Loucy (cell line): Measurements from ENCODE around the gene GRID2IP.

Experiments used
- H2AFZ ChIP-seq: fragments of 200-600 bp; sonication (generic); 2 replicates; pipeline ENCODE4 v1.6.0; 2016; ENCODE audit warnings: antibody characterized with exemption, mild to moderate bottlenecking, low read length, moderate library complexity
- H3F3A ChIP-seq: fragments of 200-600 bp; 2 replicates; pipeline ENCODE4 v1.6.0; 2016; ENCODE audit warnings: antibody characterized with exemption, low read depth, mild to moderate bottlenecking
- H3K27me3 ChIP-seq: fragments of 200-600 bp; sonication (generic); 2 replicates; pipeline ENCODE4 v1.6.1; 2014; ENCODE audit warnings: low read length, mild to moderate bottlenecking; ENCODE audit not compliant: insufficient read depth, poor library complexity, severe bottlenecking
- H3K36me3 ChIP-seq: fragments of 200-600 bp; sonication (generic); 2 replicates; pipeline ENCODE4 v1.6.1; 2016; ENCODE audit warnings: low read length; ENCODE audit not compliant: insufficient read depth
- H3K4me1 ChIP-seq: fragments of 200-600 bp; sonication (generic); 2 replicates; pipeline ENCODE4 v1.5.1; 2014; ENCODE audit warnings: low read length, mild to moderate bottlenecking; ENCODE audit not compliant: insufficient read depth, poor library complexity, severe bottlenecking
- H3K4me2 ChIP-seq: fragments of 200-600 bp; sonication (generic); 2 replicates; pipeline ENCODE4 v1.6.0; 2014; ENCODE audit warnings: antibody characterized with exemption, low read length, low read depth, mild to moderate bottlenecking; ENCODE audit not compliant: poor library complexity, severe bottlenecking
- H3K4me3 ChIP-seq: fragments of 200-600 bp; sonication (generic); 2 replicates; pipeline ENCODE4 v1.5.1; 2014; ENCODE audit warnings: low read length, mild to moderate bottlenecking, mixed read lengths; ENCODE audit not compliant: poor library complexity, severe bottlenecking
- H3K79me2 ChIP-seq: fragments of 200-600 bp; sonication (generic); 2 replicates; pipeline ENCODE4 v1.6.1; 2014; ENCODE audit warnings: low read length; ENCODE audit not compliant: insufficient read depth
- H3K9ac ChIP-seq: fragments of 200-600 bp; sonication (generic); 2 replicates; pipeline ENCODE4 v1.6.0; 2014; ENCODE audit warnings: mild to moderate bottlenecking, low read depth, low read length, moderate library complexity; ENCODE audit not compliant: poor library complexity, severe bottlenecking
- H3K9me2 ChIP-seq: fragments of 200-600 bp; sonication (generic); replicated peaks from 2 replicates; pipeline ENCODE4 v1.6.1; 2016; ENCODE audit warnings: low read depth, low read length, mixed read lengths
- H3K9me3 ChIP-seq: fragments of 200-600 bp; sonication (generic); 2 replicates; pipeline ENCODE4 v1.6.1; 2014; ENCODE audit warnings: mild to moderate bottlenecking, antibody characterized with exemption, low read length, low read depth; ENCODE audit not compliant: insufficient read depth
- H4K20me1 ChIP-seq: fragments of 200-600 bp; sonication (generic); 2 replicates; pipeline ENCODE4 v1.6.0; 2014; ENCODE audit warnings: antibody characterized with exemption, low read length, mild to moderate bottlenecking; ENCODE audit not compliant: insufficient read depth, poor library complexity, severe bottlenecking
- EZH2phosphoT487 ChIP-seq: fragments of 200-600 bp; IDR thresholded peaks from 2 replicates; pipeline ENCODE4 v1.6.1; 2018; ENCODE audit warnings: antibody characterized with exemption, mild to moderate bottlenecking, moderate library complexity, borderline replicate concordance
- TF ChIP-seq, protein P1 (sequence below): fragments of 200-600 bp; sonication (generic); conservative IDR thresholded peaks from 2 replicates; pipeline ENCODE4 v1.5.1; 2014; ENCODE audit warnings: mild to moderate bottlenecking, antibody characterized with exemption, low read length

The GRID2IP gene

GRCh38 chr7:6482743-6483119 is 68.5 kb downstream of the GRID2IP start:
- Histone ChIP-seq H3K4me3 (peak overlapping the region; percentile 100), H3K9ac (peak overlapping the region; percentile 89), H3K36me3 (no peaks in the 10 kb centered on the region), H2AFZ (no peak overlapping the region), H3K27me3 (no peaks in the 10 kb centered on the region), H3K4me2 (peak overlapping the region; percentile 74), H3F3A (no peaks in the 10 kb centered on the region), H3K9me3 (no peaks in the 10 kb centered on the region), H4K20me1 (peaks cover 58% of the 10 kb centered on the region), H3K79me2 (peaks cover 61% of the 10 kb centered on the region), H3K4me1 (peaks cover 32% of the 10 kb centered on the region), H3K9me2 (no peaks in the 10 kb centered on the region)
- TF ChIP-seq EZH2phosphoT487: no peak
- TF ChIP-seq, protein P1, sequence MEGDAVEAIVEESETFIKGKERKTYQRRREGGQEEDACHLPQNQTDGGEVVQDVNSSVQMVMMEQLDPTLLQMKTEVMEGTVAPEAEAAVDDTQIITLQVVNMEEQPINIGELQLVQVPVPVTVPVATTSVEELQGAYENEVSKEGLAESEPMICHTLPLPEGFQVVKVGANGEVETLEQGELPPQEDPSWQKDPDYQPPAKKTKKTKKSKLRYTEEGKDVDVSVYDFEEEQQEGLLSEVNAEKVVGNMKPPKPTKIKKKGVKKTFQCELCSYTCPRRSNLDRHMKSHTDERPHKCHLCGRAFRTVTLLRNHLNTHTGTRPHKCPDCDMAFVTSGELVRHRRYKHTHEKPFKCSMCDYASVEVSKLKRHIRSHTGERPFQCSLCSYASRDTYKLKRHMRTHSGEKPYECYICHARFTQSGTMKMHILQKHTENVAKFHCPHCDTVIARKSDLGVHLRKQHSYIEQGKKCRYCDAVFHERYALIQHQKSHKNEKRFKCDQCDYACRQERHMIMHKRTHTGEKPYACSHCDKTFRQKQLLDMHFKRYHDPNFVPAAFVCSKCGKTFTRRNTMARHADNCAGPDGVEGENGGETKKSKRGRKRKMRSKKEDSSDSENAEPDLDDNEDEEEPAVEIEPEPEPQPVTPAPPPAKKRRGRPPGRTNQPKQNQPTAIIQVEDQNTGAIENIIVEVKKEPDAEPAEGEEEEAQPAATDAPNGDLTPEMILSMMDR: no peak

DNA sequence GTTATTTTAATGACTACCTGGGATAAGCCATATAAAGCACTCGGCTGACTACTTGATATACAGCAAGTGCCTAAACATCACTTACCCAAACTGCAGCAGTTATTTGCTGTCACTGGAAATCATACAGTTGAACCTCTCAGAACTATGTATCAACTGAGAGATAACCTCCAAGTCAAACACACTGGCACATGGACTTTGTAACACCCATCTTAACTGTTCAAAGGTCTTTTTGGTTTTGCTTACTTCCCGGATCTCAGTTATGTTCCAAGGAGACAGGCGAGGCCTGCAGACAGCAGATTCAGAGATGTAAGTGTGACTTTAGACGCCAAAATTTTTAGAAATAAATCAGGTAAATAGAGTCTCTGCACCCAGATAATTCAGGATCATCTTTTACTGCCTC is 69.0 kb downstream of the GRID2IP start:
- peak overlapping the region; percentile 89 for H3K9ac ChIP-seq

GRCh38 chr7:6481445-6481844 is 69.8 kb downstream of the GRID2IP start:
- Histone ChIP-seq H3K4me1 (peaks cover 32% of the 10 kb centered on the region), H3K36me3 (no peaks in the 10 kb centered on the region), H3K79me2 (peaks cover 74% of the 10 kb centered on the region), H3K9ac (peak overlapping the region; percentile 50), H3K9me3 (no peaks in the 10 kb centered on the region), H3F3A (no peaks in the 10 kb centered on the region), H2AFZ (no peak overlapping the region), H3K4me3 (peak overlapping the region; percentile 100), H4K20me1 (peaks cover 70% of the 10 kb centered on the region), H3K4me2 (peak overlapping the region; percentile 74), H3K9me2 (no peaks in the 10 kb centered on the region), H3K27me3 (no peaks in the 10 kb centered on the region)
- no peak for TF ChIP-seq EZH2phosphoT487
- TF ChIP-seq, protein P1: no peak

More for the DNA sequence above, 69.0 kb downstream of the GRID2IP start:
- Histone ChIP-seq H3K36me3 (no peaks in the 10 kb centered on the region), H3K9me2 (no peaks in the 10 kb centered on the region), H2AFZ (no peak overlapping the region), H3K4me2 (peak overlapping the region; percentile 74), H3K4me3 (peak overlapping the region; percentile 100), H3K9me3 (no peaks in the 10 kb centered on the region), H3F3A (no peaks in the 10 kb centered on the region), H3K27me3 (no peaks in the 10 kb centered on the region), H3K4me1 (peaks cover 32% of the 10 kb centered on the region), H4K20me1 (peaks cover 62% of the 10 kb centered on the region), H3K79me2 (peaks cover 65% of the 10 kb centered on the region)
- TF ChIP-seq, protein P1: no peak
- TF ChIP-seq EZH2phosphoT487: no peak
